CD4-positive, alpha-beta T cell (primary cell): ENCODE results near the gene LYPD3. TPM values are rescaled to one million over a fixed set of nuclear protein-coding genes. Genes with fewer than 3 reads are reported as not detected.

Experiments
- ATAC-seq: fragments of 200-7000 bp; cut with Tn5 transposase; one replicate; pipeline ENCODE4 v1.10.0; 2022; ENCODE audit warnings: mild to moderate bottlenecking; ENCODE audit not compliant: poor library complexity
- CTCF ChIA-PET: fragments of 350-600 bp; sonication (Branson Sonifier 250); formaldehyde crosslinking; loops from one replicate; lab custom pipeline; 2021; ENCODE audit warnings: antibody characterized with exemption, inconsistent platforms; lab: Charles Lee
- POLR2A ChIA-PET: fragments of 350-600 bp; sonication (Branson Sonifier 250); formaldehyde crosslinking; loops from one replicate; lab custom pipeline; 2021; ENCODE audit warnings: antibody characterized with exemption, inconsistent platforms; lab: Charles Lee
- DNase-seq, 14 experiments: peaks; one replicate each; pipeline ENCODE4 v3.0.0-alpha.2; 2013 to 2020; ENCODE audit warnings: mixed read lengths in 2 of 14
- H3K27ac ChIP-seq, 2 donors: one replicate each; pipeline versions ENCODE4 v1.5.1 to v1.7.0; 2013; ENCODE audit warnings: low read length in 2 of 2, low read depth in 1 of 2, mild to moderate bottlenecking in 1 of 2
- H3K27me3 ChIP-seq, 2 experiments: 1 replicate in 1 of 2; 2 replicates in 1 of 2; pipeline versions ENCODE4 v1.6.1 to v1.7.0; 2013; ENCODE audit warnings: low read length in 2 of 2, control low read depth in 1 of 2, mild to moderate bottlenecking in 1 of 2, moderate library complexity in 1 of 2; ENCODE audit not compliant: insufficient read depth in 2 of 2, control insufficient read depth in 1 of 2
- H3K36me3 ChIP-seq: one replicate; pipeline ENCODE4 v1.6.1; 2013; ENCODE audit warnings: low read length, control low read depth; ENCODE audit not compliant: insufficient read depth
- H3K4me1 ChIP-seq: one replicate; pipeline ENCODE4 v1.6.1; 2013; ENCODE audit warnings: low read length, control low read depth; ENCODE audit not compliant: insufficient read depth
- H3K4me3 ChIP-seq: one replicate; pipeline ENCODE4 v1.5.1; 2013; ENCODE audit warnings: mild to moderate bottlenecking, low read length, moderate library complexity
- H3K9me3 ChIP-seq, 2 experiments: 1 replicate in 1 of 2; 2 replicates in 1 of 2; pipeline versions ENCODE4 v1.6.1 to v1.7.0; 2013; ENCODE audit warnings: low read length in 2 of 2, mild to moderate bottlenecking in 2 of 2, control low read depth in 1 of 2, moderate library complexity in 1 of 2; ENCODE audit not compliant: control insufficient read depth in 1 of 2, insufficient read depth in 1 of 2
- H3K27ac Mint-ChIP-seq: one replicate; pipeline ENCODE4 v1.8.0; 2020; ENCODE audit warnings: mixed read lengths
- H3K27me3 Mint-ChIP-seq: one replicate; pipeline ENCODE4 v1.8.0; 2021; ENCODE audit warnings: mixed read lengths
- H3K36me3 Mint-ChIP-seq: one replicate; pipeline ENCODE4 v1.8.0; 2021; ENCODE audit warnings: low read depth, mixed read lengths
- H3K4me1 Mint-ChIP-seq: one replicate; pipeline ENCODE4 v1.8.0; 2021; ENCODE audit warnings: low read depth, mixed read lengths
- H3K4me3 Mint-ChIP-seq: one replicate; pipeline ENCODE4 v1.8.0; 2020; ENCODE audit warnings: mild to moderate bottlenecking, mixed read lengths
- H3K9me3 Mint-ChIP-seq: one replicate; pipeline ENCODE4 v1.8.0; 2020; ENCODE audit warnings: mixed read lengths
- intact Hi-C, 2 experiments: fragments of 100-400 bp; cut with DNase I in 1 of 2; cut with micrococcal nuclease in 1 of 2; formaldehyde crosslinking; loops; one replicate each; pipeline versions ENCODE4 v1.15.1 to v1.9.0; 2023 to 2025; cut with DNase I, micrococcal nuclease
- total RNA-seq, 174 experiments: library from RNA in 2 of 174; stranded (reverse) in 2 of 174; gene quantifications; one replicate each; pipeline ENCODE4 v1.2.3 and lab custom pipeline; 2021 to 2026
- TF ChIP-seq, protein P1 (sequence below): fragments of 200-600 bp; IDR thresholded peaks from one replicate; pipeline ENCODE4 v1.8.0; 2022; ENCODE audit warnings: antibody characterized with exemption, mild to moderate bottlenecking

The LYPD3 gene
- total RNA-seq, 2 experiments from 2014 or later, result 35.6 to 37.3 TPM

DNA sequence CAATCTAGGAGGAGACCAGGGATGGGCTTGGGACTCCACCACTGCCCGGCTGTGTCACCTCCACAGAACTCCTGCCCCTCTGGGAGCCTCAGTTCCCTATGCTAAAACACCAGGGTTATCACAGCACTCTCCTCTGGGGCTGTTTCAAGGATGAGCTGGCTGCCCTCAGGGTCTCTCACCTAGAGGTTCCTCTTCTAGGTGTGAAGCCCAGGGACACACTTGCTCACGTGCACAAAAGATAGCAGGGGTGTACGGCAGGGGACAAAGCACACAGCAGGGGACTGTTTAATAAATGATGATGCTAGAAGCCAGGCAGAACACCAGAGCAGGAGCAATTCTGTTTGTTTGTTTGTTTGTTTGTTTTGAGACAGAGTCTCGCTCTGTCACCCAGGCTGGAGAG lies 16.8 kb upstream of the LYPD3 start:
- intact Hi-C loops, result no loop called here
- Histone ChIP-seq H3K36me3 (peaks cover 14% of the 10 kb centered on the region), H3K9me3 (no peaks in the 10 kb centered on the region), H3K27me3 (no peaks in the 10 kb centered on the region), H3K4me1 (no peaks in the 10 kb centered on the region), H3K27ac (no peak overlapping the region), H3K4me3 (no peak overlapping the region)
- H3K4me3 Mint-ChIP-seq, result no peak overlapping the region
- ATAC-seq, result peak; percentile 15
- no peak for DNase-seq
- TF ChIP-seq, protein P1, sequence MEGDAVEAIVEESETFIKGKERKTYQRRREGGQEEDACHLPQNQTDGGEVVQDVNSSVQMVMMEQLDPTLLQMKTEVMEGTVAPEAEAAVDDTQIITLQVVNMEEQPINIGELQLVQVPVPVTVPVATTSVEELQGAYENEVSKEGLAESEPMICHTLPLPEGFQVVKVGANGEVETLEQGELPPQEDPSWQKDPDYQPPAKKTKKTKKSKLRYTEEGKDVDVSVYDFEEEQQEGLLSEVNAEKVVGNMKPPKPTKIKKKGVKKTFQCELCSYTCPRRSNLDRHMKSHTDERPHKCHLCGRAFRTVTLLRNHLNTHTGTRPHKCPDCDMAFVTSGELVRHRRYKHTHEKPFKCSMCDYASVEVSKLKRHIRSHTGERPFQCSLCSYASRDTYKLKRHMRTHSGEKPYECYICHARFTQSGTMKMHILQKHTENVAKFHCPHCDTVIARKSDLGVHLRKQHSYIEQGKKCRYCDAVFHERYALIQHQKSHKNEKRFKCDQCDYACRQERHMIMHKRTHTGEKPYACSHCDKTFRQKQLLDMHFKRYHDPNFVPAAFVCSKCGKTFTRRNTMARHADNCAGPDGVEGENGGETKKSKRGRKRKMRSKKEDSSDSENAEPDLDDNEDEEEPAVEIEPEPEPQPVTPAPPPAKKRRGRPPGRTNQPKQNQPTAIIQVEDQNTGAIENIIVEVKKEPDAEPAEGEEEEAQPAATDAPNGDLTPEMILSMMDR, result no peak
- H3K27me3 Mint-ChIP-seq, result no peaks in the 10 kb centered on the region
- CTCF ChIA-PET, result interaction anchor here (1.3 kb wide), 1 partner anchor 35 kb away, joined by 5 read pairs; no protein-coding TSS in a partner anchor
- POLR2A ChIA-PET, result interaction anchor here (1.8 kb wide), 1 partner anchor 19 kb away, joined by 8 read pairs; no protein-coding TSS in a partner anchor
- no peaks in the 10 kb centered on the region for H3K4me1 Mint-ChIP-seq
- peaks cover 42% of the 10 kb centered on the region for H3K36me3 Mint-ChIP-seq
- no peaks in the 10 kb centered on the region for H3K9me3 Mint-ChIP-seq
- H3K27ac Mint-ChIP-seq, result peak overlapping the region; percentile 33

DNA sequence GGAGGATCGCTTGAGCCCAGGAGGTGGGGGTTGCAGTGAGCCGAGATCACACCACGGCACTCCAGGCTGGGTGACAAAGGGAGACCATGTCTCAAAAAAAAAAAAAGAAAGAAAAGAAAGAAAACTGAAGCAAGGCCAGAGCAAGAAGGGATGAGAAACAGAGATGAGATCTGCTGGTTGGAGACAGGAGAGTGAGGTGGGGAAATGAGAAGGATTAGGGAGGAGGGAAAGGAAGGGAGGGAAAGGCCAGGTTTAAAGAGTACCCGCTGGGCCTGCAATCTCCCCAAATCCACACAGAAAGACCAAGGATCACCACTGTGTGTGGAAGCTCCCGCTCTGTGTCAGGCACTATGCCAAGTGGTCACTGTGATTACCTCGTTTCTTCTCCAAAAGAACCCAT lies 16.3 kb upstream of the LYPD3 start:
- ATAC-seq (no peak), DNase-seq (no peak)
- TF ChIP-seq, protein P1, result no peak
- no peaks in the 10 kb centered on the region for H3K4me1 Mint-ChIP-seq
- no peaks in the 10 kb centered on the region for H3K27me3 Mint-ChIP-seq
- peak overlapping the region; percentile 33 for H3K27ac Mint-ChIP-seq
- Histone ChIP-seq H3K27me3 (no peaks in the 10 kb centered on the region), H3K4me3 (no peak overlapping the region), H3K4me1 (no peaks in the 10 kb centered on the region), H3K27ac (no peak overlapping the region), H3K9me3 (no peaks in the 10 kb centered on the region), H3K36me3 (peaks cover 14% of the 10 kb centered on the region)
- no peak overlapping the region for H3K4me3 Mint-ChIP-seq
- POLR2A ChIA-PET, result no interaction called here
- CTCF ChIA-PET, result no interaction called here
- H3K9me3 Mint-ChIP-seq, result no peaks in the 10 kb centered on the region
- intact Hi-C loops, result loop anchor here in 1 of 2 experiments (2.0 kb wide), 1 partner anchor 19 kb away; no protein-coding TSS in a partner anchor
- peaks cover 42% of the 10 kb centered on the region for H3K36me3 Mint-ChIP-seq

DNA sequence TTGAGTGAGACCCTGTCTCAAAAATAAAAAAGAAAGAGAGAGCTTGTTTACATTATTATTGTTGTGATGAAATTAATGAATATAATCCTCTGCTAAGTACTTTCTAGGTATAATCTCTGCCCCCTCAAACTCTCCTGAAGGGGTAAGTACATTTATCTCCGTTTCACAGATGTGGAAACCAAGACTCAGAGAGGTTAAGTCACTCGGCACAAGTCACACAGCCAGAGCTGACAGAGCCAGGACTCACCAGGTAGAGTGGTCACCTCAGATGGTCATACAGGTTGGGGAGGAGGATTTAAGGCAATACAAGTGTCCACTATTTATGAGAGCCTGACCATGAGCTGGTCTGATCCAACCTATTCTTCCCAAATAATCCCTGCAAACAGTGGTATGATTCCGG lies 15.2 kb upstream of the LYPD3 start:
- TF ChIP-seq, protein P1, result no peak
- Histone ChIP-seq H3K4me1 (peaks cover 7% of the 10 kb centered on the region), H3K27ac (no peak overlapping the region), H3K9me3 (no peaks in the 10 kb centered on the region), H3K4me3 (no peak overlapping the region), H3K27me3 (no peaks in the 10 kb centered on the region), H3K36me3 (peaks cover 14% of the 10 kb centered on the region)
- DNase-seq (no peak), ATAC-seq (no peak)
- Mint-ChIP-seq H3K36me3 (peaks cover 39% of the 10 kb centered on the region), H3K27ac (peak overlapping the region; percentile 30), H3K4me1 (peaks cover under 1% of the 10 kb centered on the region), H3K9me3 (no peaks in the 10 kb centered on the region), H3K27me3 (no peaks in the 10 kb centered on the region), H3K4me3 (no peak overlapping the region)
- intact Hi-C loops, result loop anchor here in 1 of 2 experiments (2.0 kb wide), 1 partner anchor 20 kb away; no protein-coding TSS in a partner anchor
- POLR2A ChIA-PET, result interaction anchor here (3.5 kb wide), 1 partner anchor 17 kb away, joined by 14 read pairs; no protein-coding TSS in a partner anchor
- CTCF ChIA-PET, result interaction anchor here (1.4 to 1.5 kb wide), 2 partner anchors 24 to 34 kb away, joined by 4 to 5 read pairs; partner anchors contain the start of gene PHLDB3
